IMR-90 (cell line): ENCODE data around the gene STOM.
A peak's percentile ranks its signal among the peaks of the same experiment; 100 is the strongest.

Experiments
- CEBPB ChIP-seq: IDR thresholded peaks from 2 replicates; pipeline ENCODE4 v1.6.1; 2012; ENCODE audit warnings: low read depth, low read length, improper control_type of control experiment
- CTCF ChIP-seq: conservative IDR thresholded peaks from 2 replicates; pipeline ENCODE4 v1.5.1; 2012; ENCODE audit warnings: mild to moderate bottlenecking, low read depth, low read length, improper control_type of control experiment
- FOS ChIP-seq: fragments of 150-350 bp; IDR thresholded peaks from 2 replicates; pipeline ENCODE4 v1.6.1; 2016; ENCODE audit warnings: low read depth, low read length
- MAFK ChIP-seq: IDR thresholded peaks from 2 replicates; pipeline ENCODE4 v1.6.1; 2012; ENCODE audit warnings: low read depth, low read length, improper control_type of control experiment
- MXI1 ChIP-seq: IDR thresholded peaks from 2 replicates; pipeline ENCODE4 v1.6.1; 2012; ENCODE audit warnings: low read depth, mild to moderate bottlenecking, low read length, moderate library complexity, borderline replicate concordance
- NFE2L2 ChIP-seq: fragments of 150-350 bp; IDR thresholded peaks from 2 replicates; pipeline ENCODE4 v1.6.1; 2016; ENCODE audit warnings: low read depth, mild to moderate bottlenecking, low read length
- POLR2A ChIP-seq: IDR thresholded peaks from 2 replicates; pipeline ENCODE4 v1.6.1; 2012; ENCODE audit warnings: mild to moderate bottlenecking, low read depth, low read length
- SMC3 ChIP-seq: fragments of 150-350 bp; IDR thresholded peaks from 2 replicates; pipeline ENCODE4 v1.6.1; 2016; ENCODE audit warnings: low read depth, mild to moderate bottlenecking, antibody characterized with exemption, low read length, moderate library complexity

GRCh38 chr9:121297389-121297788, 72.7 kb downstream of the STOM start:
- TF ChIP-seq POLR2A (no peak), CTCF (no peak), MAFK (no peak), CEBPB (peak; percentile 35; the same call in 1 of the 2 replicates), MXI1 (no peak), NFE2L2 (no peak), FOS (no peak), SMC3 (no peak)
